22Rv1 (cell line): Measurements from ENCODE around the gene IMPDH1.

Experiments used
- CTCF ChIP-seq: fragments of 450-650 bp; IDR thresholded peaks from 2 replicates; pipeline ENCODE4 v1.5.1; 2017; ENCODE audit warnings: mild to moderate bottlenecking
- ZFX ChIP-seq: fragments of 450-650 bp; IDR thresholded peaks from 2 replicates; pipeline ENCODE4 v1.6.1; 2017; ENCODE audit warnings: antibody characterized with exemption, borderline replicate concordance

- no peak for TF ChIP-seq CTCF
- TF ChIP-seq ZFX, result no peak
These were observed 42.8 kb downstream of the IMPDH1 start for GRCh38 chr7:128366986-128367385.
